Neuronal stem cell (in vitro differentiated cells): ENCODE measurements around the gene LAMB4.

Experiments
- DNase-seq: peaks from one replicate; pipeline ENCODE4 v3.0.0-alpha.2; 2013; ENCODE audit warnings: low spot score
- H2AFZ ChIP-seq: one replicate; pipeline ENCODE4 v1.6.1; 2013; ENCODE audit warnings: mild to moderate bottlenecking, low read length, inconsistent platforms
- H2AK5ac ChIP-seq: 2 replicates; pipeline ENCODE4 v1.6.1; 2013; ENCODE audit warnings: low read depth, mild to moderate bottlenecking, inconsistent platforms, low read length, moderate library complexity, mixed read lengths
- H2BK120ac ChIP-seq: 2 replicates; pipeline ENCODE4 v1.6.1; 2013; ENCODE audit warnings: low read depth, mild to moderate bottlenecking, inconsistent platforms, low read length, moderate library complexity, mixed read lengths
- H2BK12ac ChIP-seq: one replicate; pipeline ENCODE4 v1.6.1; 2013; ENCODE audit warnings: low read length, inconsistent platforms
- H2BK15ac ChIP-seq: 2 replicates; pipeline ENCODE4 v1.6.1; 2013; ENCODE audit warnings: mild to moderate bottlenecking, low read length, inconsistent platforms, mixed read lengths
- H2BK5ac ChIP-seq: one replicate; pipeline ENCODE4 v1.6.1; 2013; ENCODE audit warnings: inconsistent platforms, mild to moderate bottlenecking, low read length, moderate library complexity
- H3K14ac ChIP-seq: one replicate; pipeline ENCODE4 v1.6.1; 2013; ENCODE audit warnings: low read length, inconsistent platforms
- H3K18ac ChIP-seq: 2 replicates; pipeline ENCODE4 v1.6.1; 2013; ENCODE audit warnings: low read length, inconsistent platforms
- H3K23ac ChIP-seq: 2 replicates; pipeline ENCODE4 v1.6.1; 2013; ENCODE audit warnings: low read depth, mild to moderate bottlenecking, mixed read lengths, low read length, inconsistent platforms; ENCODE audit not compliant: poor library complexity
- H3K27ac ChIP-seq: replicated peaks from 3 replicates; pipeline ENCODE4 v1.5.1; 2013; ENCODE audit warnings: low read length, inconsistent platforms
- H3K27me3 ChIP-seq, 3 experiments: 2 replicates each; pipeline ENCODE4 v1.6.1; 2013; ENCODE audit warnings: low read length in 3 of 3, mild to moderate bottlenecking in 2 of 3, inconsistent platforms in 1 of 3, low read depth in 1 of 3, mixed read lengths in 1 of 3, moderate library complexity in 1 of 3; ENCODE audit not compliant: control insufficient read depth in 3 of 3, insufficient read depth in 3 of 3
- H3K36me3 ChIP-seq, 2 donors: replicated peaks in 1 of 2; 2 replicates each; pipeline ENCODE4 v1.6.1; 2013; ENCODE audit warnings: low read length in 2 of 2; ENCODE audit not compliant: control insufficient read depth in 2 of 2, insufficient read depth in 2 of 2
- H3K4ac ChIP-seq: 2 replicates; pipeline ENCODE4 v1.6.1; 2013; ENCODE audit warnings: inconsistent platforms, mild to moderate bottlenecking, low read length, moderate library complexity
- H3K4me1 ChIP-seq, 2 donors: 1 replicate in 1 of 2; 2 replicates in 1 of 2; pipeline ENCODE4 v1.6.1; 2013; ENCODE audit warnings: low read length in 2 of 2, low read depth in 1 of 2; ENCODE audit not compliant: control insufficient read depth in 2 of 2, insufficient read depth in 1 of 2
- H3K4me2 ChIP-seq: one replicate; pipeline ENCODE4 v1.6.1; 2013; ENCODE audit warnings: mild to moderate bottlenecking, low read length, inconsistent platforms; ENCODE audit not compliant: insufficient read depth, poor library complexity, severe bottlenecking
- H3K4me3 ChIP-seq, 2 donors: 2 replicates each; pipeline ENCODE4 v1.5.1; 2013; ENCODE audit warnings: low read length in 2 of 2, mild to moderate bottlenecking in 2 of 2, inconsistent platforms in 1 of 2, moderate library complexity in 1 of 2
- H3K79me1 ChIP-seq: one replicate; pipeline ENCODE4 v1.6.1; 2013; ENCODE audit warnings: low read depth, mild to moderate bottlenecking, inconsistent platforms, low read length, moderate library complexity
- H3K9ac ChIP-seq: one replicate; pipeline ENCODE4 v1.6.1; 2013; ENCODE audit warnings: mild to moderate bottlenecking, low read depth, low read length, inconsistent platforms; ENCODE audit not compliant: poor library complexity
- H3K9me3 ChIP-seq, 2 donors: replicated peaks in 1 of 2; 2 replicates each; pipeline versions ENCODE3 to v1.6.1; 2013; ENCODE audit warnings: low read length in 2 of 2, mild to moderate bottlenecking in 2 of 2, inconsistent platforms in 1 of 2, low read depth in 1 of 2, mixed read lengths in 1 of 2, moderate library complexity in 1 of 2; ENCODE audit not compliant: control insufficient read depth in 2 of 2, insufficient read depth in 1 of 2
- H4K8ac ChIP-seq: one replicate; pipeline ENCODE4 v1.6.1; 2013; ENCODE audit warnings: low read depth, mild to moderate bottlenecking, inconsistent platforms, low read length, moderate library complexity
- H4K91ac ChIP-seq: one replicate; pipeline ENCODE4 v1.6.1; 2013; ENCODE audit warnings: low read length, low read depth, mild to moderate bottlenecking, inconsistent platforms; ENCODE audit not compliant: poor library complexity
- WGBS, 2 donors: extraction: QIAGEN DNeasy Blood & Tissue Kit; methylation state at CpG; one replicate each; pipeline ENCODE4 v1.1.7; 2013; ENCODE audit warnings: missing lambda C conversion rate in 2 of 2, mixed read lengths in 1 of 2; ENCODE audit not compliant: insufficient read length in 2 of 2, insufficient replicate concordance in 1 of 2; ENCODE audit errors: extremely low coverage in 2 of 2; 5-methylcytosine and 5-hydroxymethylcytosine counted together

Gene LAMB4

GRCh38 chr7:108146070-108146842 is 16.1 kb upstream of the LAMB4 start:
- H3K4ac ChIP-seq, result no peak overlapping the region
- DNase-seq, result peak; percentile 78
- no peak overlapping the region for H2BK15ac ChIP-seq
- no peak overlapping the region for H4K8ac ChIP-seq
- H2BK120ac ChIP-seq, result no peak overlapping the region
- no peak overlapping the region for H2AK5ac ChIP-seq
- H3K18ac ChIP-seq, result no peak overlapping the region
- H3K27me3 ChIP-seq, result no peaks in the 10 kb centered on the region
- H3K9ac ChIP-seq, result no peak overlapping the region
- H3K4me2 ChIP-seq, result peak overlapping the region; percentile 60
- H3K36me3 ChIP-seq, result peaks cover 0 to 18% of the 10 kb centered on the region in 2 donors
- H3K79me1 ChIP-seq, result no peaks in the 10 kb centered on the region
- H3K27ac ChIP-seq, result no peak overlapping the region
- no peak overlapping the region for H2BK5ac ChIP-seq
- H2AFZ ChIP-seq, result peak overlapping the region; percentile 85
- peaks cover 2% of the 10 kb centered on the region in 2 donors for H3K4me1 ChIP-seq
- WGBS, 2 donors, result no CpG with 5 or more reads among the region's 12 CpGs
- no peak overlapping the region for H3K23ac ChIP-seq
- no peak overlapping the region for H2BK12ac ChIP-seq
- H3K4me3 ChIP-seq, result peak overlapping the region; percentile 38 to 52
- no peak overlapping the region for H3K14ac ChIP-seq
- H4K91ac ChIP-seq, result no peak overlapping the region
- no peaks in the 10 kb centered on the region for H3K9me3 ChIP-seq

- Histone ChIP-seq H2BK15ac (no peak overlapping the region), H3K4me2 (no peak overlapping the region), H3K79me1 (no peaks in the 10 kb centered on the region), H3K36me3 (peaks cover 0 to 18% of the 10 kb centered on the region in 2 donors), H2AK5ac (no peak overlapping the region), H3K23ac (no peak overlapping the region), H3K27ac (no peak overlapping the region), H3K27me3 (no peaks in the 10 kb centered on the region), H4K8ac (no peak overlapping the region), H2AFZ (no peak overlapping the region), H3K4ac (no peak overlapping the region), H4K91ac (no peak overlapping the region), H2BK5ac (no peak overlapping the region), H3K14ac (no peak overlapping the region), H2BK12ac (no peak overlapping the region), H3K4me3 (no peak overlapping the region), H3K4me1 (peaks cover 2% of the 10 kb centered on the region in 2 donors), H3K9ac (no peak overlapping the region), H3K18ac (no peak overlapping the region), H2BK120ac (no peak overlapping the region), H3K9me3 (no peaks in the 10 kb centered on the region)
- no CpG with 5 or more reads among the region's 8 CpGs for WGBS, 2 donors
- no peak for DNase-seq
These were observed 15.2 kb upstream of the LAMB4 start for GRCh38 chr7:108145401-108145800.

- Histone ChIP-seq H3K9ac (no peak overlapping the region), H2AK5ac (no peak overlapping the region), H3K23ac (no peak overlapping the region), H2BK12ac (no peak overlapping the region), H3K4me1 (peaks cover 2% of the 10 kb centered on the region in 2 donors), H3K27ac (no peak overlapping the region), H3K4ac (no peak overlapping the region), H2BK120ac (no peak overlapping the region), H3K79me1 (no peaks in the 10 kb centered on the region), H3K4me3 (no peak overlapping the region), H3K9me3 (no peaks in the 10 kb centered on the region), H4K91ac (no peak overlapping the region), H2AFZ (no peak overlapping the region), H2BK15ac (no peak overlapping the region), H3K18ac (no peak overlapping the region), H3K4me2 (no peak overlapping the region), H2BK5ac (no peak overlapping the region), H4K8ac (no peak overlapping the region), H3K14ac (no peak overlapping the region), H3K27me3 (no peaks in the 10 kb centered on the region), H3K36me3 (peaks cover 0 to 15% of the 10 kb centered on the region in 2 donors)
- WGBS, 2 donors, result no CpG with 5 or more reads among the region's 3 CpGs
- DNase-seq, result no peak
These were observed 14.8 kb upstream of the LAMB4 start for GRCh38 chr7:108144931-108145330.

GRCh38 chr7:108143658-108144420 is 13.7 kb upstream of the LAMB4 start:
- WGBS, 2 donors, result 100% methylated on average over 2 of the region's 6 CpGs; no CpG with 5 or more reads in 1 of the 2 donors
- H3K18ac ChIP-seq, result no peak overlapping the region

More at GRCh38 chr7:108143658-108144420, 13.7 kb upstream of the LAMB4 start:
- Histone ChIP-seq H2BK12ac (no peak overlapping the region), H4K8ac (no peak overlapping the region), H2AK5ac (no peak overlapping the region), H3K9ac (no peak overlapping the region), H3K27me3 (no peaks in the 10 kb centered on the region), H3K79me1 (no peaks in the 10 kb centered on the region), H3K4me2 (no peak overlapping the region), H2AFZ (no peak overlapping the region), H2BK15ac (no peak overlapping the region), H3K4ac (no peak overlapping the region), H2BK5ac (no peak overlapping the region), H3K27ac (no peak overlapping the region), H3K14ac (no peak overlapping the region), H2BK120ac (no peak overlapping the region), H3K4me3 (no peak overlapping the region), H4K91ac (no peak overlapping the region), H3K23ac (no peak overlapping the region), H3K4me1 (peaks cover 2% of the 10 kb centered on the region in 2 donors), H3K36me3 (peaks cover 0 to 4% of the 10 kb centered on the region in 2 donors), H3K9me3 (no peaks in the 10 kb centered on the region)
- no peak for DNase-seq
